OCI-LY7 (cell line): ENCODE measurements around the gene IPO9. TPM values are rescaled to one million over a fixed set of nuclear protein-coding genes. Genes with fewer than 3 reads are reported as not detected.

ENCODE experiments used
- BruUV-seq: library from RNA; stranded (reverse); fragments of 400-500 nt; replicated peaks from 2 replicates; lab custom pipeline; 2021; lab: Mats Ljungman, UMichigan
- CTCF ChIA-PET: fragments of 300-600 bp; sonication (Branson Sonifier 250); formaldehyde crosslinking; loops from one replicate; lab custom pipeline; 2022; ENCODE audit warnings: antibody characterized with exemption; ENCODE audit not compliant: unreplicated experiment; lab: Charles Lee
- POLR2A ChIA-PET: fragments of 300-600 bp; sonication (Branson Sonifier 250); formaldehyde crosslinking; loops from one replicate; lab custom pipeline; 2022; ENCODE audit warnings: antibody characterized with exemption; lab: Charles Lee
- DNase-seq: peaks from one replicate; pipeline ENCODE4 v3.0.0-alpha.2; 2015; ENCODE audit warnings: low spot score
- H2AFZ ChIP-seq: fragments of 200-600 bp; sonication (generic), shearing (Covaris generic); 2 replicates; pipeline ENCODE4 v1.6.1; 2014; ENCODE audit warnings: mild to moderate bottlenecking, antibody characterized with exemption, low read length, moderate library complexity
- H3K27ac ChIP-seq: fragments of 200-600 bp; sonication (generic); 2 replicates; pipeline ENCODE4 v1.5.1; 2014; ENCODE audit warnings: mixed run types, low read depth, mild to moderate bottlenecking, moderate library complexity, low read length, inconsistent platforms; ENCODE audit not compliant: poor library complexity, severe bottlenecking
- H3K36me3 ChIP-seq: fragments of 200-600 bp; sonication (generic); 2 replicates; pipeline ENCODE4 v1.6.1; 2014; ENCODE audit warnings: mild to moderate bottlenecking, antibody characterized with exemption, low read length, moderate library complexity, mixed read lengths; ENCODE audit not compliant: insufficient read depth
- H3K4me1 ChIP-seq: fragments of 200-600 bp; sonication (generic); 2 replicates; pipeline ENCODE4 v1.5.1; 2014; ENCODE audit warnings: mild to moderate bottlenecking, low read length; ENCODE audit not compliant: insufficient read depth, poor library complexity, severe bottlenecking
- H3K4me2 ChIP-seq: fragments of 200-600 bp; sonication (generic); 2 replicates; pipeline ENCODE4 v1.6.1; 2014; ENCODE audit warnings: mild to moderate bottlenecking, low read length
- H3K4me3 ChIP-seq: fragments of 200-600 bp; sonication (generic); 2 replicates; pipeline ENCODE4 v1.5.1; 2014; ENCODE audit warnings: mild to moderate bottlenecking, low read depth, low read length; ENCODE audit not compliant: poor library complexity, severe bottlenecking
- H3K79me2 ChIP-seq: fragments of 200-600 bp; sonication (generic); 2 replicates; pipeline ENCODE4 v1.6.1; 2016; ENCODE audit warnings: low read depth, mild to moderate bottlenecking, low read length, moderate library complexity, mixed read lengths; ENCODE audit not compliant: insufficient read depth
- H3K9me2 ChIP-seq: fragments of 200-600 bp; sonication (generic); 2 replicates; pipeline ENCODE4 v1.6.1; 2016; ENCODE audit warnings: mild to moderate bottlenecking, low read length, mixed read lengths; ENCODE audit not compliant: insufficient read depth
- H3K9me3 ChIP-seq: fragments of 200-600 bp; sonication (generic); 2 replicates; pipeline ENCODE4 v1.6.1; 2014; ENCODE audit warnings: mild to moderate bottlenecking, mixed run types, low read length, mixed read lengths
- H4K20me1 ChIP-seq: fragments of 200-600 bp; sonication (generic); 2 replicates; pipeline ENCODE4 v1.6.1; 2014; ENCODE audit warnings: mild to moderate bottlenecking, antibody characterized with exemption, low read length, moderate library complexity, mixed read lengths; ENCODE audit not compliant: insufficient read depth
- EZH2phosphoT487 ChIP-seq: fragments of 200-600 bp; sonication (generic); IDR thresholded peaks from 2 replicates; pipeline ENCODE4 v1.6.1; 2018; ENCODE audit warnings: low read depth, borderline replicate concordance, mild to moderate bottlenecking, mixed run types, antibody characterized with exemption, low read length, moderate library complexity, mixed read lengths
- intact Hi-C: fragments of 100-400 bp; cut with micrococcal nuclease; formaldehyde crosslinking; loops from one replicate; pipeline ENCODE4 v1.10.0; 2022; ENCODE audit not compliant: unreplicated experiment
- total RNA-seq, 2 experiments: library from RNA; depleted of rRNA in 1 of 2; stranded (reverse); fragments of >200 nt in 1 of 2; shearing (Covaris generic) in 1 of 2; gene quantifications; 2 replicates each; pipeline ENCODE4 v1.2.3, GENCODE V29; 2014 to 2022
- TF ChIP-seq, protein P1 (sequence below): fragments of 200-600 bp; sonication (generic); conservative IDR thresholded peaks from 2 replicates; pipeline ENCODE4 v1.5.1; 2014; ENCODE audit warnings: mild to moderate bottlenecking, antibody characterized with exemption, low read length, moderate library complexity, mixed read lengths

Gene IPO9
- total RNA-seq, 2 experiments from 2014 or later = 47.2 to 67.9 TPM

GRCh38 chr1:201905234-201905890, 76.4 kb downstream of the IPO9 start:
- no peak overlapping the region for H3K27ac ChIP-seq
- H3K4me3 ChIP-seq = no peak overlapping the region
- H4K20me1 ChIP-seq = no peaks in the 10 kb centered on the region
- H3K79me2 ChIP-seq = no peaks in the 10 kb centered on the region
- DNase-seq = no peak
- no peak overlapping the region for H3K4me2 ChIP-seq
- ChIA-PET POLR2A (no interaction called here), CTCF (no interaction called here)
- H3K36me3 ChIP-seq = no peaks in the 10 kb centered on the region
- H3K4me1 ChIP-seq = no peaks in the 10 kb centered on the region
- TF ChIP-seq, protein P1, sequence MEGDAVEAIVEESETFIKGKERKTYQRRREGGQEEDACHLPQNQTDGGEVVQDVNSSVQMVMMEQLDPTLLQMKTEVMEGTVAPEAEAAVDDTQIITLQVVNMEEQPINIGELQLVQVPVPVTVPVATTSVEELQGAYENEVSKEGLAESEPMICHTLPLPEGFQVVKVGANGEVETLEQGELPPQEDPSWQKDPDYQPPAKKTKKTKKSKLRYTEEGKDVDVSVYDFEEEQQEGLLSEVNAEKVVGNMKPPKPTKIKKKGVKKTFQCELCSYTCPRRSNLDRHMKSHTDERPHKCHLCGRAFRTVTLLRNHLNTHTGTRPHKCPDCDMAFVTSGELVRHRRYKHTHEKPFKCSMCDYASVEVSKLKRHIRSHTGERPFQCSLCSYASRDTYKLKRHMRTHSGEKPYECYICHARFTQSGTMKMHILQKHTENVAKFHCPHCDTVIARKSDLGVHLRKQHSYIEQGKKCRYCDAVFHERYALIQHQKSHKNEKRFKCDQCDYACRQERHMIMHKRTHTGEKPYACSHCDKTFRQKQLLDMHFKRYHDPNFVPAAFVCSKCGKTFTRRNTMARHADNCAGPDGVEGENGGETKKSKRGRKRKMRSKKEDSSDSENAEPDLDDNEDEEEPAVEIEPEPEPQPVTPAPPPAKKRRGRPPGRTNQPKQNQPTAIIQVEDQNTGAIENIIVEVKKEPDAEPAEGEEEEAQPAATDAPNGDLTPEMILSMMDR = no peak
- no peak for TF ChIP-seq EZH2phosphoT487
- no TSS peak for BruUV-seq
- no peaks in the 10 kb centered on the region for H3K9me2 ChIP-seq
- H2AFZ ChIP-seq = no peak overlapping the region
- no peaks in the 10 kb centered on the region for H3K9me3 ChIP-seq
- intact Hi-C loops = no loop called here

DNA sequence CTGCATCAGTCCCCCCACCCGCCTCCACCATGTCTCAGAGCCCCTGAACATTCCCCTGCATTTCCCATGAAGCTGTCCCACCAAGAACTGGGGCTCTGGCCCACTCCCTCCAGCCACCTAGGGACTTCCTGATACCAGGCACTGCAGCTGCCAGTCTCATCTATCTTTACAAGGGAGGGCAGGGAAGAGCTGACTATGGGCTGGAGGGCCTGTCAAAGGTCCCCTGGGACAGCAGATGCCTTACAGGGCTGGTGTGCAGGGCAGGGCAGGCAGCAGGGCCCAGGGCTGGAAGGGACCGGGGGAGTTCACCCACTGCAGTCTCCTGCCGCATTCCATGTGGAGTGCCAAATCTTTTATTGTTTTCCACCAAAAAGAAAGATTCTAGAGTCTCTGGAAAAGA, 77.4 kb downstream of the IPO9 start:
- Histone ChIP-seq H3K79me2 (no peaks in the 10 kb centered on the region), H3K36me3 (no peaks in the 10 kb centered on the region), H2AFZ (no peak overlapping the region), H4K20me1 (no peaks in the 10 kb centered on the region), H3K4me1 (no peaks in the 10 kb centered on the region), H3K9me3 (no peaks in the 10 kb centered on the region), H3K27ac (no peak overlapping the region), H3K4me3 (no peak overlapping the region), H3K9me2 (no peaks in the 10 kb centered on the region), H3K4me2 (no peak overlapping the region)
- DNase-seq = no peak
- intact Hi-C loops = no loop called here
- BruUV-seq = no TSS peak
- POLR2A ChIA-PET = interaction anchor here (2.1 kb wide), 1 partner anchor 10 kb away, joined by 5 read pairs; no protein-coding TSS in a partner anchor
- TF ChIP-seq EZH2phosphoT487 = no peak
- TF ChIP-seq, protein P1 = no peak
- CTCF ChIA-PET = no interaction called here

DNA sequence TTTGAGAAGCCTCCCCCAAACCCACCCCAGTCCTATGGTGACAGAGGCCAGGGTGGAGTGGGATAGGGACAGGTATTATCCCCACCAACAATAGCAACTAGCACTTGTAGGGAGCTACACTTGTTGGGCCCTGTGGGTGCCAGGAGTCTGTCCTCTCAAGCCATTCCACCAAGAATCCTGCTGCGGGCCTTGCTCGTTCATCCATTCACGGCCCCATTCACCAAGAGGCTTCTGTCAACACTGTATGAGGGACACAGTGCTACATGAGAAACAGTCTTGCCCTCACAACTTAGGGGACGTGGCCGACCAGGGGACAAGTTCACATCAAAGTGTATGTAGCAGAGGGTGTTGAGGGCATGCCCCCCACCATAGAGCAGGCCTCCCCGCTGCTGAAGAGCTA, 78.7 kb downstream of the IPO9 start:
- Histone ChIP-seq H3K4me3 (no peak overlapping the region), H3K4me2 (no peak overlapping the region), H3K36me3 (no peaks in the 10 kb centered on the region), H3K4me1 (no peaks in the 10 kb centered on the region), H3K27ac (no peak overlapping the region), H3K79me2 (no peaks in the 10 kb centered on the region), H4K20me1 (no peaks in the 10 kb centered on the region), H3K9me2 (no peaks in the 10 kb centered on the region), H2AFZ (no peak overlapping the region), H3K9me3 (no peaks in the 10 kb centered on the region)
- no peak for DNase-seq
- ChIA-PET CTCF (interaction anchor here (0.6 kb wide), 1 partner anchor 340 kb away, joined by 4 read pairs; no protein-coding TSS in a partner anchor), POLR2A (interaction anchor here (2.1 kb wide), 1 partner anchor 12 kb away, joined by 5 read pairs; no protein-coding TSS in a partner anchor)
- BruUV-seq = no TSS peak
- intact Hi-C loops = no loop called here
- TF ChIP-seq EZH2phosphoT487 = no peak
- TF ChIP-seq, protein P1 = no peak
